Stomach smooth muscle (tissue), 2 donors: Measurements from ENCODE around the gene ETFA.

Source experiments
- H3K27ac ChIP-seq: one replicate; pipeline ENCODE4 v1.7.0; 2013; ENCODE audit warnings: mild to moderate bottlenecking, low read length, inconsistent platforms
- H3K27me3 ChIP-seq, 2 donors: one replicate each; pipeline ENCODE4 v1.7.0; 2013; ENCODE audit warnings: low read length in 2 of 2; ENCODE audit not compliant: insufficient read depth in 2 of 2, control insufficient read depth in 1 of 2
- H3K36me3 ChIP-seq, 2 donors: one replicate each; pipeline ENCODE4 v1.7.0; 2013; ENCODE audit warnings: low read length in 2 of 2; ENCODE audit not compliant: control insufficient read depth in 2 of 2, insufficient read depth in 2 of 2
- H3K4me1 ChIP-seq: one replicate; pipeline ENCODE4 v1.7.0; 2013; ENCODE audit warnings: low read length; ENCODE audit not compliant: control insufficient read depth, insufficient read depth
- H3K4me3 ChIP-seq, 2 donors: one replicate each; pipeline ENCODE4 v1.7.0; 2013; ENCODE audit warnings: low read length in 2 of 2
- H3K9ac ChIP-seq, 2 donors: one replicate each; pipeline ENCODE4 v1.7.0; 2013; ENCODE audit warnings: low read length in 2 of 2, mild to moderate bottlenecking in 1 of 2
- H3K9me3 ChIP-seq, 2 donors: one replicate each; pipeline ENCODE4 v1.7.0; 2013; ENCODE audit warnings: low read length in 2 of 2; ENCODE audit not compliant: control insufficient read depth in 2 of 2
- donor health status: healthy.
- donor health status: Pancreatic carcinoma.

The ETFA gene

DNA sequence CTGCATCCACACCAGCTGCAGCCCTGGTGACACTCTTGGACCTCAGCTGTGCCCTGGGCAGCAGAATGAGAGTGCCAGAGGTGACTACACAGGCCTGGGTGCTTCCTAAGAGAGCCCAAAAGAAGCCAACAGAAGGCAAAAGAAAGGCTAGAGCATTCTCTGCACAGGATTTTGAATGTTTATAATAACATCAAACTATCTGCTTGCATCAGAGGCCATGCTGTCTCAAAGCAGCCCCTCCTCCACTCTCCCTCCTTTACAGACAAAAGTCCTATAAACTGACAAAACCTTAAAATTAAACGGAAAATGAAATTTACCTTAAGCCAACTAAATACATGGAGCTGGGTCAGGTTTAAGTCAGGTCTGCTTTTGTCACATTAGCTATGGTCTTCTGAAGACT lies 95.6 kb downstream of the ETFA start:
- H3K36me3 ChIP-seq: peaks cover 35 to 44% of the 10 kb centered on the region in 2 donors

DNA sequence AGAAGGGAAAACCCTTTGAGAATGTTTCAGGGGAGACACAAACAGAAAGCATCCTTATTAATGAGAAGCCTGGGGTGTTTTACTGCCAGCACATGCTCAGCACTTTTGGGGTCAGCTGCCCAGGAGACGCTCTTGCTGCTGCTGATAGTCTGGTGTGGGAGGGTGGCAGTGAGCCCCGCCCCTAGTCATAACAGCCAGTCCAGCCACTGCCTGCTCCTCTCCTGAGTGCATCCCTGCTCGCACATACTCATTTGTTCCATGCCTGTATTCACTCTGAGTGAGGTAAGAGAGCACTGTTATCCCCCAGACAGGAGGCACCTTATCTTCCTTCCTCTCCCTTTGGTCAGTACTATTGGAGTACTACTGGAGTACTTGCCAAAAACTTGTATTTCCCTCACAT lies 101.3 kb downstream of the ETFA start:
- Histone ChIP-seq H3K36me3 (peaks cover 39 to 40% of the 10 kb centered on the region in 2 donors), H3K9me3 (no peaks in the 10 kb centered on the region), H3K4me1 (no peaks in the 10 kb centered on the region), H3K9ac (no peak overlapping the region), H3K27ac (no peak overlapping the region), H3K4me3 (no peak overlapping the region), H3K27me3 (no peaks in the 10 kb centered on the region)

More for the DNA sequence above, 95.6 kb downstream of the ETFA start:
- Histone ChIP-seq H3K4me3 (no peak overlapping the region), H3K9ac (no peak overlapping the region), H3K4me1 (peaks cover 3% of the 10 kb centered on the region), H3K27me3 (no peaks in the 10 kb centered on the region), H3K27ac (no peak overlapping the region), H3K9me3 (no peaks in the 10 kb centered on the region)

DNA sequence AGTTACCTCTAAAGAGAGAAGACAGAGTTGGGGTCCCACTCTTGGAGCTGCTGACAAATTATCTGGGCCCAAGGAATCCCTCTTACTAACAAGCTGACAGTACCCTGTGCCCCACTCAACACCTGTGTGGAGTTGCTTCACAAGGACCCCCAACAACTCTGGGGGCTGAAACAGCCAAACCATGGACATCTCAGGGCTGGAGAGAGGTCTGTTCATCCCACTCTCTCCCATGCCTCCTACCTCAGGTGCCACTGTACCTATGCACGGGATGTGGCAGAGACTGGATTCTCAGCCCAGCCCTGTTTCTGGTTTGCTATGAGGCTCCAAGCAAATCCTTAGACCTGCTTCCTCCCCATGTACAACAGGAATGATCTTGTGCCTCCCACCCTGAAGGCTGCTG lies 101.7 kb downstream of the ETFA start:
- H3K36me3 ChIP-seq: peaks cover 35 to 37% of the 10 kb centered on the region in 2 donors
- no peaks in the 10 kb centered on the region for H3K27me3 ChIP-seq
- no peaks in the 10 kb centered on the region for H3K9me3 ChIP-seq
- H3K9ac ChIP-seq: no peak overlapping the region
- H3K27ac ChIP-seq: no peak overlapping the region
- no peak overlapping the region for H3K4me3 ChIP-seq
- no peaks in the 10 kb centered on the region for H3K4me1 ChIP-seq

DNA sequence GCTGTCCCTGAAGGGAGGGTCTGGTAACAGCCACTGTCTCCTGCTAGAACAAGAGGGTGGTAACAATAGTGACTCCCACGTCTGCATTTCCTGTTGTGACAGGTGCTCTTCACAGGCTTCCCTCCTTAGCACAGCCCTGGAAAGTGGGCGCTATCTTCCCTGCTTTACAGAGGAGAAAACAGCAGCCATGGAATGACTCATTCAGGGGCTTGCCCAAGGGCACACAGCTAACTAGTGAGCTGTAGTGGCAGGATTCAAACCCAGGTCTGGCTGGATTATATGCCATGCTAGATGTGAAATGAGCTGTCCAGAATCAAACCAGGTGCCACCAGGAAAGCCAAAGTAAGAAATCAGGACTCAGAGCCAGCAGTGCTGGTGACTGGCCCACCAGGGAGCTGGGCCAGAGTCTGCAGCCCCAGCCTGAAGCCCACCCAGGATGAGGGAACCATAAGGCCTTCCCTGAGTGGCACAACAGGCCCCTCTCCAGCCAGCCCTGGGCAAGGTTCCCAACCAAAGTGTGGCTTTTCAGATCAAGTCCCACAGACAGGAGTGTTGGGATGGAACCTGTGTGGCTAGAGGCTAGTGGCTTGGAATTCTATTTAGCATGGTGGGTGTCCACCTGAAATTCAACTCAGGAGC lies 102.4 kb downstream of the ETFA start:
- Histone ChIP-seq H3K9ac (no peak overlapping the region), H3K27me3 (no peaks in the 10 kb centered on the region), H3K4me1 (no peaks in the 10 kb centered on the region), H3K4me3 (no peak overlapping the region), H3K9me3 (no peaks in the 10 kb centered on the region), H3K36me3 (peaks cover 28 to 31% of the 10 kb centered on the region in 2 donors), H3K27ac (no peak overlapping the region)

DNA sequence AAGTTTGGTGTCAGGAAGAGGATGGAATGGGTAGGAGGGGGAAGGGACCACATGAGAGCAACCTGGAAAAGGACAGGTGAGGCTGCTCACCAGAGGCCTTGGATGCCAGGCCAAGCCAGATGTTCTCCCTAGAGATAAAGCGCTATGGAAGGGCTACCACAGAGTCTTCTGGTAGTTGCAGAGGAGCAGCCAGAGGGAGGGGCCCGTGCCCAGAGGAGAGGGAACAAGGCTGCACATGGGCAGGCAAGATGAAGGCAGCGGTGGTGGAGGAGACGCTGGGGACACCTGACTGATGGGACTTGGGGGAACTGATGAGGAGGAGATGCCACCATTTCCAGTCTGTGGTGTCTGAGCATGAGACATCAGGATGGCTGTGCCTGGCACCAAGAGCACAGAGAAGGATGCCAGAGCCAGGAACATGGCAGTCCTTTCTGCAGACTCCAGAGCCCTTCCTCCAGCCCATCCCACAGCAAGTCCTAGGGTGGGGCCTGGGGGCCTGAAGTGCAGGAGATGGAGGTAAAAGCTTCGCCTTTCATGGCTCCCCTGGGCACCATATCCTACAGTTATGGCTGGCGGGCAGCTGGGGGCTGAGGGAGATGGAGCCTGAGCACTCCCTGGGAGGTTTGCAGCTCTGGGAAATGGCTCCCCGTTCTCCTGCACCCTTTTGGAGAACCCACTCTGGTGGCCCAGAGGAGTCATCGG lies 103.0 kb downstream of the ETFA start:
- Histone ChIP-seq H3K36me3 (peaks cover 22 to 26% of the 10 kb centered on the region in 2 donors), H3K9ac (no peak overlapping the region), H3K9me3 (no peaks in the 10 kb centered on the region), H3K27me3 (no peaks in the 10 kb centered on the region), H3K4me1 (no peaks in the 10 kb centered on the region), H3K27ac (no peak overlapping the region), H3K4me3 (no peak overlapping the region)

DNA sequence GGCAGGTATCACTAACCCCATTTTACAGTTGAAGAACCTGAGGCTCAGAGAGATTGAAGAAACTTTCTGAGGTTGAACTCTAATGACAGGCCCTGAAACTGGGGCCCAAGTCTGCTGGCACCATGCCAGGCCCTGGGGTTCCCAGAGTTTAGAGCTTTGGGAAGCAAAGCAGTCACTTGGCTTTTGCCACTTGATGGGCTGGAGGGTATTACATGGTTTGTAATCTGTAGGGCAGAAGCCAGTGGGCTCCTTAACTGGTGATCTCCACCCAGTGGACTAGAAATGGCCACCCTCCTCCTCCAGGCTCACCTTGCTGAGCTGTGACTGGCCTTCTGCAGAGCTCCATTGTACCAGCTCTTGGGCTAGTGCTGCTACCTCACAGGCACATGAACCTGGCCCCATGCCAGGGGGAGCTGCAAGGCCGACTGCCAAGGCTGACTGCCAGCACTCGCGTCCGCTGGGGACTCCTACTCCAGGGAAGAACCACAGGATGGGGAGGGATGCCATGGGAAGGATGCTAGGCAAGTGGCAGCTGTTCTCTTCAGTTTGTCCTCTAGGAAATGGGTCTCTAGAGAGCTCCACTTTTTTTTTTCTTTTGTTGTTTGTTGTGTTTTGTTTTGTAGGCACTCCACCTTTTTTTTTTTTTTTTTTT lies 104.8 kb downstream of the ETFA start:
- no peak overlapping the region for H3K4me3 ChIP-seq
- H3K27ac ChIP-seq: no peak overlapping the region
- no peak overlapping the region for H3K9ac ChIP-seq
- peaks cover 11 to 21% of the 10 kb centered on the region in 2 donors for H3K36me3 ChIP-seq
- H3K4me1 ChIP-seq: no peaks in the 10 kb centered on the region
- no peaks in the 10 kb centered on the region for H3K9me3 ChIP-seq
- no peaks in the 10 kb centered on the region for H3K27me3 ChIP-seq

DNA sequence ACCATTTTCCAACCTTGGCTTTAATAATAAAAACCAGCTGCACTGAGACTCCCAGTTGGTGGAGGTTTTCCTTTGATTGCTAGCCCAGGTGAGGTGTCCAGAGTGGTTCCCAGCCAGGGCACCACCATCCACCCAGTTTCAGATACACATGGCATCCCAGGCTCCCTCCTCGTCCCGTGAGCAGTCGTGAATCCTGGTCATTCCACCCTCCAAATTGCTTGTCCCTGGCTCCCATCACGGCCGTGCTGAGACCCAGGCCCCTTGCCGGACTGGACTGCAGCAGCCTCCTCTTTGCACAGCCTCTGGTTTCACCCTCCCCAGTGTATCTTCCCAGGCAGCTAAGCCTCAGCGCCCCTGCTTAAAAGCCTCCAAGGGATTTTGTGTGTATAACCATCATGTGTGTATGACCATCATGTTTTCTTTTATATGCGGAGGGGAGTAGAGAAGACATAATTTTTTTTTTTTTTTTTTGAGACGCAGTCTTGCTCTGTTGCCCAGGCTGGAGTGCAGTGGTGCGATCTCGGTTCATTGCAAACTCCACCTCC lies 106.3 kb downstream of the ETFA start:
- H3K9me3 ChIP-seq: no peaks in the 10 kb centered on the region
- H3K36me3 ChIP-seq: peaks cover under 1 to 11% of the 10 kb centered on the region in 2 donors
- no peaks in the 10 kb centered on the region for H3K27me3 ChIP-seq

DNA sequence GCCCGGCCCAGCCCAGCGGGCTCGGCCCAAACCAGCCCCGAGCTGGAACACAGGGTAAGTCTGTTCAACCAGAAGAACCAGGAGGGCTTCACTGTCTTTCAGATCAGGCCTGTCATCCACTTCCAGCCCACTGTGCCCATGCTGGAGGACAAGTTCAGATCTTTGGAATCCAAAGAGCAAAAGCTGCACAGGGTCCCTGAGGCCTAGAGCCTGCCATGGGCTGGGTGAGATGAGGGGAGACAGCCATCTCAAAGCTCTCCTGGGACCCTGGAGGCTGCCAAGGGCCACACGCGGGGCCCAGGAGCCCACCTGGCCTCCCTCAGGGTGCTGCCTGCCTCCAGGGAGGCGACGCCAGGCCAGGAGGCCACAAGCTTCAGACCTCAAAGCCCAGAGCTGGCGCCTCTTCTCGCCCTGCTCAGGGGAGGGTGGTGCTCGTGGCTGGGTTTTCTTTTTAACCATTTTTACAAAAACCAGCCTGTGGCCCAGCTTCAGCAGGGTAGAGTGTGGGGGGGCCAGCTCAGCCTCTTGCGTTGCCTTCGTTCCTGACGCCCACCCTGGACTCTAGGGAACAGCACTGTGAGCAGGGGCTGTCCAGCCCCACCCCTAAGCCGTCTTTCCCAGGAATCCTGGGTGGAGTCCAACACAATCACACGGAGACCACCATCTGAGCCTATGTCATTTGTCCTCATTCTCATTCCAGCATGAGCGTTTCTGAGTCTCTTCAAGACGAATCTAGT lies 107.0 kb downstream of the ETFA start:
- H3K36me3 ChIP-seq: peaks cover 0 to 7% of the 10 kb centered on the region in 2 donors
- H3K9me3 ChIP-seq: no peaks in the 10 kb centered on the region
- no peak overlapping the region for H3K4me3 ChIP-seq
- H3K4me1 ChIP-seq: peaks cover 11% of the 10 kb centered on the region
- no peak overlapping the region for H3K27ac ChIP-seq
- H3K9ac ChIP-seq: no peak overlapping the region
- no peaks in the 10 kb centered on the region for H3K27me3 ChIP-seq

More for the DNA sequence above, 106.3 kb downstream of the ETFA start:
- Histone ChIP-seq H3K9ac (no peak overlapping the region), H3K4me1 (peaks cover 5% of the 10 kb centered on the region), H3K4me3 (no peak overlapping the region), H3K27ac (no peak overlapping the region)

DNA sequence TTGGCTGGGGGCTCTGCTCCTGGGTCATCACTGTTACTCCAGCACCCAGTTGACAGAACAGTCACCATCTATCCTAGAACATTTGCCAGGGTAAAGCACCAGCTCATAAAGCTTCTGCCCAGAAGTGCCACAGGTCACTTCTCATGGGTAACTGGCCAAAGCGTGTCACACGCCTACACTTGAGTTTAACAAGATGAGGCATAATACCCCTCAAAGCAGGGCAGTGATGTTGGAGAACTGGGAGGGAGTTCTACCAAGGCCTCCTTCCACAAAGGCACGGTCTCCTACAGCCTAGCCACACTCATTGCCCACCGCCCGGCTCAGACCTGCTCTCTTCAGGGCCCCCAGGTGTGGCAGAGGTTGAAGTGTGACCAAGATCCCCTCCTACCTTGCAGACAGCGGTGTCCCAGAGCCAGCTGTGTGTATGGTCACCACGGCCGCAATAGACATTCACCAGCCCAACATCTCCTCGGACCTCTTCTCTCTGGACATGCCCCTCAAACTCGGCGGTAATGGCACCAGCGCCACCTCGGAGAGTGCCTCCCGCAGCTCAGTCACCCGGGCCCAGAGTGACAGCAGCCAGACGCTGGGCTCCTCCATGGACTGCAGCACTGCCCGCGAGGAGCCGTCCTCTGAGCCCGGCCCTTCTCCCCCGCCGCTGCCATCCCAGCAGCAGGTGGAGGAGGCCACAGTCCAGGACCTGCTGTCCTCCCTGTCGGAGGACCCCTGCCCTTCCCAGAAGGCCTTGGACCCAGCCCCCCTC lies 107.7 kb downstream of the ETFA start:
- no peaks in the 10 kb centered on the region for H3K9me3 ChIP-seq
- no peak overlapping the region for H3K27ac ChIP-seq
- peaks cover 0 to 5% of the 10 kb centered on the region in 2 donors for H3K36me3 ChIP-seq

More for the DNA sequence above, 107.7 kb downstream of the ETFA start:
- Histone ChIP-seq H3K9ac (no peak overlapping the region), H3K27me3 (no peaks in the 10 kb centered on the region), H3K4me1 (peaks cover 19% of the 10 kb centered on the region), H3K4me3 (no peak overlapping the region)
